GM23248 (cell line): Measurements from ENCODE around the gene FAM200C.

ENCODE experiments used
- EZH2 ChIP-seq: fragments of 200-600 bp; sonication (generic); IDR thresholded peaks from 2 replicates; pipeline ENCODE4 v1.6.1; 2018; ENCODE audit warnings: antibody characterized with exemption, mild to moderate bottlenecking; ENCODE audit not compliant: insufficient read depth, poor library complexity, severe bottlenecking
- EZH2phosphoT487 ChIP-seq: fragments of 200-600 bp; sonication (generic); IDR thresholded peaks from 2 replicates; pipeline ENCODE4 v1.6.1; 2018; ENCODE audit warnings: antibody characterized with exemption, moderate library complexity, mild to moderate bottlenecking, low read depth; ENCODE audit not compliant: insufficient read depth

- TF ChIP-seq EZH2phosphoT487 (no peak), EZH2 (no peak)
Observed at GRCh38 chr5:160434022-160434531, 34.2 kb upstream of the FAM200C start.
